Measurements from ENCODE around the gene ZNF710.

- TF ChIP-seq CTCF (IDR thresholded peaks at IDR 0.05) (no peak), POLR2A (IDR thresholded peaks at IDR 0.05) (no peak)
Measured at GRCh38 chr15:90091156-90091931, 90.2 kb downstream of the ZNF710 start.
